ENCODE results near the gene HIVEP3.

- no peak for TF ChIP-seq CTCF (IDR thresholded peaks at IDR 0.05; ENCODE audit: borderline replicate concordance, extremely low read depth, low read length, poor library complexity, severe bottlenecking)
- TF ChIP-seq EZH2 (IDR thresholded peaks at IDR 0.05; ENCODE audit: borderline replicate concordance, low read depth, low read length, severe bottlenecking), result no peak
Measured at GRCh38 chr1:41810446-41810845, 108.3 kb downstream of the HIVEP3 start.

Data from DND-41 (cell line).